ENCODE results near the gene KCNK15.

DNA sequence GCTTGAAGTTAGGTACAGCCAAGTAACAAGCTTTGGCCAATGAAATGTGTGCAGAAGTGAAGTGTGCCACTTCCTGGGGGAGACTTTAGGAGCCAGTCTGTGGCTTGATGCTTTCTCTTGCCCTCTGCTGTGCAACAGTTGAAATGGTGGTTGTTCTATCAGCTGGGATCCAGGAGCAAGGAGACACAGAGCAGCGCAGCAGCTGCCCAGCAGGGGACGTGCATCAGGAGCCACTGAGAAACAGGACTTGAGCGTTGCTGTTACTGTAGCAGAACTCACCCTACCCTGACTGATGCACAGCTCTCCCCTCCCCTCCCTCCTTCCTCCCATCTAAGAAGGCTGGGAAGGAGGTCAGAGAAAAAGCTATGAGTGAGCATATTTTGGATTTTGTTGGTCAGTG, 49.4 kb upstream of the KCNK15 start:
- TF ChIP-seq, protein P1, sequence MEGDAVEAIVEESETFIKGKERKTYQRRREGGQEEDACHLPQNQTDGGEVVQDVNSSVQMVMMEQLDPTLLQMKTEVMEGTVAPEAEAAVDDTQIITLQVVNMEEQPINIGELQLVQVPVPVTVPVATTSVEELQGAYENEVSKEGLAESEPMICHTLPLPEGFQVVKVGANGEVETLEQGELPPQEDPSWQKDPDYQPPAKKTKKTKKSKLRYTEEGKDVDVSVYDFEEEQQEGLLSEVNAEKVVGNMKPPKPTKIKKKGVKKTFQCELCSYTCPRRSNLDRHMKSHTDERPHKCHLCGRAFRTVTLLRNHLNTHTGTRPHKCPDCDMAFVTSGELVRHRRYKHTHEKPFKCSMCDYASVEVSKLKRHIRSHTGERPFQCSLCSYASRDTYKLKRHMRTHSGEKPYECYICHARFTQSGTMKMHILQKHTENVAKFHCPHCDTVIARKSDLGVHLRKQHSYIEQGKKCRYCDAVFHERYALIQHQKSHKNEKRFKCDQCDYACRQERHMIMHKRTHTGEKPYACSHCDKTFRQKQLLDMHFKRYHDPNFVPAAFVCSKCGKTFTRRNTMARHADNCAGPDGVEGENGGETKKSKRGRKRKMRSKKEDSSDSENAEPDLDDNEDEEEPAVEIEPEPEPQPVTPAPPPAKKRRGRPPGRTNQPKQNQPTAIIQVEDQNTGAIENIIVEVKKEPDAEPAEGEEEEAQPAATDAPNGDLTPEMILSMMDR (IDR thresholded peaks at IDR 0.05; ENCODE audit: low read depth, low read length), result no peak
- no peak for TF ChIP-seq EZH2phosphoT487 (IDR thresholded peaks at IDR 0.05; ENCODE audit: low read depth)

Measured in OCI-LY3 (cell line).